Stimulated activated CD4-positive, alpha-beta T cell treated with anti-CD3 and anti-CD28 coated beads, Interleukin-2, amount 100 ng/mL, for 4 hours (primary cell): ENCODE data around the gene PLAAT3.
"Not testable (repeated sequence)": the region's sequence is repeated elsewhere in the genome, so short reads cannot be mapped to it uniquely, and the experiment has no call there.

Experiments used
- DNase-seq: peaks from one replicate; pipeline ENCODE4 v3.0.0-alpha.2; 2020; ENCODE audit warnings: low read depth

PLAAT3 gene

GRCh38 chr11:63537293-63538101 is 76.7 kb downstream of the PLAAT3 start:
- DNase-seq: no peak

- no peak for DNase-seq
These were observed 77.5 kb downstream of the PLAAT3 start, which contains the start of gene PLAAT4 for GRCh38 chr11:63536669-63537292. Gene PLAAT4 (plus strand): TSS chr11:63536808. CDS start chr11:63536869, 61 bp downstream.

- no peak for DNase-seq
These were observed 78.5 kb downstream of the PLAAT3 start for GRCh38 chr11:63535734-63536133.

- DNase-seq: no peak
These were observed 79.3 kb downstream of the PLAAT3 start for GRCh38 chr11:63534895-63535461.

- no peak for DNase-seq
These were observed 80.2 kb downstream of the PLAAT3 start for GRCh38 chr11:63534076-63534475.

GRCh38 chr11:63532799-63533475 is 81.3 kb downstream of the PLAAT3 start:
- no peak for DNase-seq

- no peak for DNase-seq
These were observed 82.1 kb downstream of the PLAAT3 start for GRCh38 chr11:63532117-63532516.

GRCh38 chr11:63531074-63531792 is 83.0 kb downstream of the PLAAT3 start:
- DNase-seq: not testable (repeated sequence)

- no peak for DNase-seq
These were observed 84.2 kb downstream of the PLAAT3 start for GRCh38 chr11:63530021-63530420.

GRCh38 chr11:63529373-63529772 is 84.9 kb downstream of the PLAAT3 start:
- DNase-seq: not testable (repeated sequence)

GRCh38 chr11:63528729-63529278 is 85.4 kb downstream of the PLAAT3 start:
- DNase-seq: not testable (repeated sequence)

GRCh38 chr11:63528156-63528555 is 86.1 kb downstream of the PLAAT3 start:
- DNase-seq: not testable (repeated sequence)

GRCh38 chr11:63527667-63528066 is 86.6 kb downstream of the PLAAT3 start:
- no peak for DNase-seq
